ENCODE data around the gene HDAC10.

DNA sequence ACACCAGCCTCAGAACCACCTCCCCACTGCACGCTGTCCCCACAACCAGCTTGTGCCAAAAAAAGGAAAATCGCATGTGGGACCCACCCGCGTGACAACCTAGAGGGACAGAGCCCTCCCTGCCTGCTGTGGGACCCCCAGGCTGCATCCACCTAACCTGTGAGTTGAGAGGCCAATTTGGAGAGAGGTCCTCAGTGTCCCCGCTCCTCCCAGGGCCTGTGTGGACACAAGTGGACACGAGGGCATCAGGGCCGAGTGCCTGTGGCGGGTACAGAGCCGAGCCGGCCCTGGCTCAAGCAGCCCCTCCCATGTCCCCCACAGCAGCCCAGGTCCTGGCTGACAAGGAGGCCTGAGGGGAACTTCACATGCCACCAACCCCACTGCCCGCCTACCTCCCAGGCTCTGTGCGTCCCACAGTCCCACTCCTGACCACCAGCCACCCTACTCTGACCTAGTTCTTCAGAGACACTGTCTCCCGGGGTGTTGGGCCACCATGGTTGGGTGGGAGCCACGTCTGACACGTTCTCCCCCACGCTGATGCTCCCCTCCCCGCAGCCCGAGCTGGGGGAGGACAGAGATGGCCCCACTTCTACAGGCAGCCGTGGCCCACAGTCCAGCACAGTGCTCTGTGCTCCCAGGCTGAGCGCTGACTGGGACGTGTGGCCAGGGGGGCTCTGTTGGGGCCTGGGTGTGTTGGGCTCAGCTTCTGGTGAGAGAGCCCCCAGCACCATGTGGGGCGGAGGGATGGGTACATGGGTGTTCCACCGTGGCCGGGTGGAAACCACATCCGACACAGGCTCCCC lies 31.1 kb downstream of the HDAC10 start:
- TF ChIP-seq, protein P1, sequence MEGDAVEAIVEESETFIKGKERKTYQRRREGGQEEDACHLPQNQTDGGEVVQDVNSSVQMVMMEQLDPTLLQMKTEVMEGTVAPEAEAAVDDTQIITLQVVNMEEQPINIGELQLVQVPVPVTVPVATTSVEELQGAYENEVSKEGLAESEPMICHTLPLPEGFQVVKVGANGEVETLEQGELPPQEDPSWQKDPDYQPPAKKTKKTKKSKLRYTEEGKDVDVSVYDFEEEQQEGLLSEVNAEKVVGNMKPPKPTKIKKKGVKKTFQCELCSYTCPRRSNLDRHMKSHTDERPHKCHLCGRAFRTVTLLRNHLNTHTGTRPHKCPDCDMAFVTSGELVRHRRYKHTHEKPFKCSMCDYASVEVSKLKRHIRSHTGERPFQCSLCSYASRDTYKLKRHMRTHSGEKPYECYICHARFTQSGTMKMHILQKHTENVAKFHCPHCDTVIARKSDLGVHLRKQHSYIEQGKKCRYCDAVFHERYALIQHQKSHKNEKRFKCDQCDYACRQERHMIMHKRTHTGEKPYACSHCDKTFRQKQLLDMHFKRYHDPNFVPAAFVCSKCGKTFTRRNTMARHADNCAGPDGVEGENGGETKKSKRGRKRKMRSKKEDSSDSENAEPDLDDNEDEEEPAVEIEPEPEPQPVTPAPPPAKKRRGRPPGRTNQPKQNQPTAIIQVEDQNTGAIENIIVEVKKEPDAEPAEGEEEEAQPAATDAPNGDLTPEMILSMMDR (IDR thresholded peaks at IDR 0.05) = no peak
- no peak for TF ChIP-seq EZH2 (IDR thresholded peaks at IDR 0.05)
- no peak for TF ChIP-seq EZH2phosphoT487 (IDR thresholded peaks at IDR 0.05)

Measured in neural progenitor cell (in vitro differentiated cells).